ENCODE results near the gene PARP15. TPM values are rescaled to one million over a fixed set of nuclear protein-coding genes. Genes with fewer than 3 reads are reported as not detected.

Gene PARP15
- total RNA-seq, 1 experiment from 2014 or later, result 0.24 TPM

GRCh38 chr3:122536632-122537001 is 40.8 kb upstream of the PARP15 start:
- Histone ChIP-seq H2BK20ac (ENCODE audit: low read depth, low read length, poor library complexity, severe bottlenecking) (no peak overlapping the region), H3T11ph (ENCODE audit: low read length) (no peak overlapping the region), H3K56ac (ENCODE audit: insufficient read length, low read depth, low read length) (no peak overlapping the region), H3K27ac (ENCODE audit: insufficient read length, low read depth, low read length) (no peak overlapping the region), H3K23ac (ENCODE audit: insufficient read length, low read depth, low read length) (no peak overlapping the region), H2BK5ac (ENCODE audit: insufficient read length, low read length) (no peak overlapping the region), H3K79me2 (ENCODE audit: insufficient read depth, low read length) (no peaks in the 10 kb centered on the region), H2BK120ac (ENCODE audit: low read depth, low read length, poor library complexity, severe bottlenecking) (no peak overlapping the region), H3K18ac (ENCODE audit: insufficient read length, low read depth, low read length) (no peak overlapping the region), H2BK15ac (ENCODE audit: low read depth, low read length) (no peak overlapping the region), H4K91ac (ENCODE audit: insufficient read length, low read depth, low read length) (no peak overlapping the region), H4K20me1 (ENCODE audit: control insufficient read depth, insufficient read depth, insufficient read length) (no peaks in the 10 kb centered on the region), H3K27me3 (ENCODE audit: insufficient read depth, low read length) (no peaks in the 10 kb centered on the region), H2AK5ac (ENCODE audit: insufficient read length, low read length) (no peak overlapping the region), H3K14ac (ENCODE audit: insufficient read depth, low read length) (no peak overlapping the region), H2AFZ (ENCODE audit: low read length) (no peak overlapping the region), H3K9me3 (ENCODE audit: control insufficient read depth, low read depth, low read length) (no peaks in the 10 kb centered on the region), H4K8ac (replicated peaks; ENCODE audit: insufficient read length, low read depth, low read length) (no peak overlapping the region), H3K9ac (ENCODE audit: extremely low read depth, insufficient read length, low read length) (no peak overlapping the region), H3K23me2 (ENCODE audit: insufficient read length, low read depth, low read length, poor library complexity, severe bottlenecking) (no peaks in the 10 kb centered on the region), H3K79me1 (ENCODE audit: insufficient read depth, low read depth, low read length, poor library complexity, severe bottlenecking) (no peaks in the 10 kb centered on the region), H4K5ac (ENCODE audit: insufficient read length, low read depth, low read length) (no peak overlapping the region), H3K4me2 (ENCODE audit: insufficient read depth, insufficient read length, low read length) (no peak overlapping the region), H2BK12ac (ENCODE audit: insufficient read length, low read depth, low read length) (no peak overlapping the region), H3K4ac (ENCODE audit: low read depth, low read length) (no peak overlapping the region), H3K4me1 (ENCODE audit: insufficient read depth, low read length) (peaks cover 3% of the 10 kb centered on the region; the same call in 1 of the 2 replicates)
- no CpG with 5 or more reads among the region's 3 CpGs for WGBS (ENCODE audit: extremely low coverage, insufficient read length, low lambda C conversion rate)
- no peaks in the 10 kb centered on the region for H3K27me3 Mint-ChIP-seq (ENCODE audit: low read depth)
- peaks cover 28 to 29% of the 10 kb centered on the region in 2 experiments for H3K4me1 Mint-ChIP-seq
- H3K27ac Mint-ChIP-seq, result peak overlapping the region in 2 of 3 experiments; percentile 35 to 75; a peak in 4 of 7 replicates
- no peaks in the 10 kb centered on the region for H3K9me3 Mint-ChIP-seq
- DNase-seq, result no peak
- H3K36me3 Mint-ChIP-seq (ENCODE audit: insufficient read depth in 1 of 3, low read depth in 3 of 3), result no peaks in the 10 kb centered on the region; a peak in 1 of 7 replicates
- TF ChIP-seq, protein P1, sequence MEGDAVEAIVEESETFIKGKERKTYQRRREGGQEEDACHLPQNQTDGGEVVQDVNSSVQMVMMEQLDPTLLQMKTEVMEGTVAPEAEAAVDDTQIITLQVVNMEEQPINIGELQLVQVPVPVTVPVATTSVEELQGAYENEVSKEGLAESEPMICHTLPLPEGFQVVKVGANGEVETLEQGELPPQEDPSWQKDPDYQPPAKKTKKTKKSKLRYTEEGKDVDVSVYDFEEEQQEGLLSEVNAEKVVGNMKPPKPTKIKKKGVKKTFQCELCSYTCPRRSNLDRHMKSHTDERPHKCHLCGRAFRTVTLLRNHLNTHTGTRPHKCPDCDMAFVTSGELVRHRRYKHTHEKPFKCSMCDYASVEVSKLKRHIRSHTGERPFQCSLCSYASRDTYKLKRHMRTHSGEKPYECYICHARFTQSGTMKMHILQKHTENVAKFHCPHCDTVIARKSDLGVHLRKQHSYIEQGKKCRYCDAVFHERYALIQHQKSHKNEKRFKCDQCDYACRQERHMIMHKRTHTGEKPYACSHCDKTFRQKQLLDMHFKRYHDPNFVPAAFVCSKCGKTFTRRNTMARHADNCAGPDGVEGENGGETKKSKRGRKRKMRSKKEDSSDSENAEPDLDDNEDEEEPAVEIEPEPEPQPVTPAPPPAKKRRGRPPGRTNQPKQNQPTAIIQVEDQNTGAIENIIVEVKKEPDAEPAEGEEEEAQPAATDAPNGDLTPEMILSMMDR (conservative IDR thresholded peaks at IDR 0.05), result no peak
- H3K4me3 Mint-ChIP-seq, result peak overlapping the region; percentile 13 to 47; a peak in 2 of 5 replicates
